Lower leg skin (tissue), 4 donors: ENCODE measurements around the gene P3R3URF. TPM values are rescaled to one million over a fixed set of nuclear protein-coding genes. Genes with fewer than 3 reads are reported as not detected.

Experiments used
- DNase-seq, 2 donors: peaks; one replicate each; pipeline ENCODE4 v3.0.0-alpha.2; 2019; ENCODE audit warnings: low spot score in 2 of 2
- H3K4me3 ChIP-seq: fragments of 200-600 bp; sonication (generic); 2 replicates; pipeline ENCODE4 v1.5.1; 2017; ENCODE audit warnings: mild to moderate bottlenecking, low read depth; ENCODE audit not compliant: poor library complexity, severe bottlenecking
- POLR2A ChIP-seq, 2 donors: fragments of 450-650 bp; IDR thresholded peaks; one replicate each; pipeline ENCODE4 v1.6.1; 2016 to 2017; ENCODE audit warnings: antibody characterized with exemption in 2 of 2, mild to moderate bottlenecking in 1 of 2, moderate library complexity in 1 of 2
- WGBS, 2 donors: methylation state at CpG; one replicate each; pipeline ENCODE4 v1.1.5; 2018; 5-methylcytosine and 5-hydroxymethylcytosine counted together
- intact Hi-C: fragments of 100-400 bp; cut with DNase I; formaldehyde crosslinking; loops from one replicate; pipeline ENCODE4 v1.15.0; 2023; ENCODE audit warnings: low total_unique reads
- total RNA-seq, 4 donors: library from RNA; depleted of rRNA; stranded (reverse); fragments of >200 nt; gene quantifications; one replicate each; pipeline ENCODE4 v1.1.0, GENCODE V29; 2016
- TF ChIP-seq, protein P1 (sequence below), 3 donors: fragments of 450-650 bp; IDR thresholded peaks; one replicate each; pipeline ENCODE4 v1.5.1; 2016; ENCODE audit warnings: antibody characterized with exemption in 3 of 3, mild to moderate bottlenecking in 3 of 3, moderate library complexity in 2 of 3

Gene P3R3URF
- total RNA-seq, 4 donors from 2014 or later, result not detected

DNA sequence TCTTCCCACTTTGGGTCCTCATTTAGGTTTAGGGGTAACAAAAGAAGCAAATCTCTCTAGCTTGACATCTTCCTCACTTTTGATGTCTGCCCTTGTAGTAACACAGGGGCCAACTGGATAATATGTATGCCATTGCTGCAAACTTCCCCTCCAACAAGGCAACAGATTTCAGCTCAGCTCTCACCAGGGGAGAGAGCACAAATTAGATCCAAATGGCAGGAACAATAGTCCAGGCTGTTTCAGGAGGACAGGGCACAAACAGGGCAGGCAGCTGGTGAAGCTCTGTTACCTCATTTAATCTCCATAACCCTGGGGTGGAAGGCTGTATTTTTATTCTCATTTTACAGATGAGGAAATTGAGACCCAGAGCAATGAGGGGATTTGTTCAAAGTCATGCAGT lies 39.6 kb downstream of the P3R3URF start:
- intact Hi-C loops, result no loop called here
- H3K4me3 ChIP-seq, result no peak overlapping the region
- no peak for TF ChIP-seq POLR2A (IDR thresholded peaks at IDR 0.05)
- TF ChIP-seq, protein P1, sequence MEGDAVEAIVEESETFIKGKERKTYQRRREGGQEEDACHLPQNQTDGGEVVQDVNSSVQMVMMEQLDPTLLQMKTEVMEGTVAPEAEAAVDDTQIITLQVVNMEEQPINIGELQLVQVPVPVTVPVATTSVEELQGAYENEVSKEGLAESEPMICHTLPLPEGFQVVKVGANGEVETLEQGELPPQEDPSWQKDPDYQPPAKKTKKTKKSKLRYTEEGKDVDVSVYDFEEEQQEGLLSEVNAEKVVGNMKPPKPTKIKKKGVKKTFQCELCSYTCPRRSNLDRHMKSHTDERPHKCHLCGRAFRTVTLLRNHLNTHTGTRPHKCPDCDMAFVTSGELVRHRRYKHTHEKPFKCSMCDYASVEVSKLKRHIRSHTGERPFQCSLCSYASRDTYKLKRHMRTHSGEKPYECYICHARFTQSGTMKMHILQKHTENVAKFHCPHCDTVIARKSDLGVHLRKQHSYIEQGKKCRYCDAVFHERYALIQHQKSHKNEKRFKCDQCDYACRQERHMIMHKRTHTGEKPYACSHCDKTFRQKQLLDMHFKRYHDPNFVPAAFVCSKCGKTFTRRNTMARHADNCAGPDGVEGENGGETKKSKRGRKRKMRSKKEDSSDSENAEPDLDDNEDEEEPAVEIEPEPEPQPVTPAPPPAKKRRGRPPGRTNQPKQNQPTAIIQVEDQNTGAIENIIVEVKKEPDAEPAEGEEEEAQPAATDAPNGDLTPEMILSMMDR (IDR thresholded peaks at IDR 0.05), result no peak
- no peak for DNase-seq

- peak in 1 of 2 donors; percentile 63 for DNase-seq
- no peak for TF ChIP-seq POLR2A (IDR thresholded peaks at IDR 0.05)
- TF ChIP-seq, protein P1 (IDR thresholded peaks at IDR 0.05), result no peak
- intact Hi-C loops, result no loop called here
- WGBS, 2 donors, result 38 to 43% methylated on average over 3 of the region's 3 CpGs
- no peak overlapping the region for H3K4me3 ChIP-seq
Measured at GRCh38 chr1:46134660-46135331, 41.5 kb downstream of the P3R3URF start.

DNA sequence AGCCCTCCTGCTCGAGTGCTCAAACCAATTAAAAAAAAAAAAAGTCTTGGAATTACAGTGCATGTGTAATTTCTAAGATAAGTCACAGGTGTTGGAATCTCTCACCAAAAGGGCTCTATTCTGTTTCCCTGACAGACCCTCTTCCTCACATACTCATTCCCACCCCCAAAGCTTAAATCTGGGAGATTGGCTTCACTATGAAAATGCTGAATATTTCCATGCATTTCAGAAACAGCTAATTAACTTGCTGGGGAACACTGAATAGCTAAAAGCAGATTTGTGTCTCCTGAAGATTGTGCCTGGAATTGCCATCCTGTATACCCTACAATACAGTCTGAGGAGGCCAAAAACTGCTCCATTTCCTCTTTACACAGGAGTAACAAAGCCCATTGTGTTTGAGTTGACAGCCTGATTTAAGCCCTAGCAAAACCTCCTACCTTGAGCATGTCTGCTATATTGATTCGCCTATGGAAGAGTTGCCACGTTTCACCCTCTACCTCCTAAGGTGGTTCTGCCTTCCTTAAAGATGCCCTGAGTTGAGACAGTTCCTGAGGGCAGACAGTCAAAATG lies 42.4 kb downstream of the P3R3URF start:
- 53 to 61% methylated on average over 3 of the region's 3 CpGs for WGBS, 2 donors
- TF ChIP-seq POLR2A (IDR thresholded peaks at IDR 0.05), result no peak
- TF ChIP-seq, protein P1 (IDR thresholded peaks at IDR 0.05), result no peak
- no peak overlapping the region for H3K4me3 ChIP-seq
- DNase-seq, result no peak
- intact Hi-C loops, result no loop called here

- H3K4me3 ChIP-seq, result peak overlapping the region; percentile 53
- DNase-seq, result no peak
- intact Hi-C loops, result no loop called here
- no peak for TF ChIP-seq POLR2A (IDR thresholded peaks at IDR 0.05)
- TF ChIP-seq, protein P1 (IDR thresholded peaks at IDR 0.05), result no peak
- 3 to 4% methylated on average over 22 of the region's 22 CpGs for WGBS, 2 donors
Measured at GRCh38 chr1:46133181-46133658, 43.1 kb downstream of the P3R3URF start.

GRCh38 chr1:46132529-46133180 lies 43.6 kb downstream of the P3R3URF start, which contains the start of gene PIK3R3:
Gene PIK3R3 (minus strand): TSS chr1:46132629. CDS start chr1:46131952, 677 bp downstream.
- H3K4me3 ChIP-seq, result peak within 1 kb of the TSS; percentile 60
- DNase-seq, result peak; percentile 97 to 99
- TF ChIP-seq, protein P1 (IDR thresholded peaks at IDR 0.05), result peak in 1 of 3 donors; percentile 66
- TF ChIP-seq POLR2A (IDR thresholded peaks at IDR 0.05), result peak in 1 of 2 donors; percentile 57
- 1% methylated on average over 55 of the region's 55 CpGs for WGBS, 2 donors
- intact Hi-C loops, result no loop called here
